Stimulated activated naive CD4-positive, alpha-beta T cell (primary cell): Measurements from ENCODE around the gene OR10G3.
"Not testable (repeated sequence)": the region's sequence is repeated elsewhere in the genome, so short reads cannot be mapped to it uniquely, and the experiment has no call there.

Source experiments
- DNase-seq, 6 experiments: peaks; one replicate each; lab custom pipeline; 2025; lab: John Stamatoyannopoulos, UW

The OR10G3 gene

GRCh38 chr14:21579976-21580375, at the start of gene OR10G3:
Gene OR10G3, minus strand, starts transcription at chr14:21580076. Its CDS starts 9,332 bp downstream, at chr14:21570744.
- no peak for DNase-seq

GRCh38 chr14:21626491-21627230, 46.8 kb upstream of the OR10G3 start:
- DNase-seq: no peak

DNA sequence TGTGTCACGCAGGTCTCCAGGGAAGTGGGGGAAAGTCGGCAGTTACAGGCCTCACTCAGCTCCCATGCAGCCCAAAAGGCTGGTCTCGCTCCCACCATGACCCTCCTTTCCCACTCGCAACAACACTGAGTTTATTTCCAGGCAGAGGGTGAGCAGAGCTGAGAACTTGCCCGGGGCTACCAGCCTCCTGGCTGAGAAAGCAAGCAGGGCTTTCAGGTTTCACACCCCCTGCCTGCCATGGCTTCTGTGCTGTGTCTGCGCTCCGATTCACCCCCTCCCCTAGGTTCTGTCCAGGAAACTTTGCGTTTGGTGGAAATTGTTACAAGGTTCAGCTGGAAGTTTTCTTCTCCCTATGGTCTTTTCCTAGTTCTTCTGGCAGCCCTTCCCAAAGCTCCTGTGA, 37.7 kb upstream of the OR10G3 start:
- no peak for DNase-seq

DNA sequence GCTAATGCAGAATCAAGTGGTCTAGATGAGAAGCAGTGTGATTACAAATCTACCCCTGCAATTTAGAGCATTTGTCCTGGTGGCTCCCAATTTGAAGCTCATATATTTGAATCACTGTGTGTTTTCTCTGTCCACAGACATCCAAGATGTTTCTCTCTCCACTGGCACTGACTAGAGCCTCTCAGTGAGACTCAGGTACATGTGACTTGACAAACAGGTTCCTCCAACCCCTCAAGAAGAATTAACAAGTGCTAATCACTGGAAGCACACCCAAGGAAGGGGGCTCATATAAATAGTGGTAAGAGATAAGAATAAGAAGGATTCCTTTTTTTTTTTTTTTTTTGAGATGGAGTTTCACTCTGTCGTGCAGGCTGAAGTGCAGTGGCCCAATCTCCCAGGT, 34.4 kb upstream of the OR10G3 start:
- no peak for DNase-seq

GRCh38 chr14:21612324-21612723, 32.4 kb upstream of the OR10G3 start:
- no peak for DNase-seq

GRCh38 chr14:21602181-21602580, 22.3 kb upstream of the OR10G3 start:
- not testable (repeated sequence) for DNase-seq

GRCh38 chr14:21589317-21589716, 9.4 kb upstream of the OR10G3 start:
- no peak for DNase-seq

GRCh38 chr14:21575661-21576060, 4.2 kb downstream of the OR10G3 start:
- no peak for DNase-seq

DNA sequence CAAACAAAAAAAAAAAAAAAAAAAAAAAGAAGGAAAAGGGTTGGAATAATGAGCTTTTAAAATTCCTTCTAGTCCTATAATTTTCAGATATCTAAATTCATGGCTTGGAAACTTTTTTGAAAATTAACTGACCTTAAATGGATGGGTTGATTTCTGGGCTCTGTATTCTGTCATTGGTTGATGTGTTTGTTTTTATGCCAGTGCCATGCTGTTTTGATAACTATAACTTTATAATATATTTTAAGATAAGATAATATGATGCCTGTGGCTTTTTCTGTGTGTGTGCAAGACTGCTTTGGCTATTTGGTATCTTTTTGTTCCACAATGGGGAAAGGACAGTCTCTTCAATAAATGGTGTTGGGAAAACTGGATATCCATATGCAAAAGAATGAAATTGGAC, 7.3 kb downstream of the OR10G3 start:
- DNase-seq: no peak

- no peak for DNase-seq
Observed at GRCh38 chr14:21558703-21559170, 21.1 kb downstream of the OR10G3 start.

DNA sequence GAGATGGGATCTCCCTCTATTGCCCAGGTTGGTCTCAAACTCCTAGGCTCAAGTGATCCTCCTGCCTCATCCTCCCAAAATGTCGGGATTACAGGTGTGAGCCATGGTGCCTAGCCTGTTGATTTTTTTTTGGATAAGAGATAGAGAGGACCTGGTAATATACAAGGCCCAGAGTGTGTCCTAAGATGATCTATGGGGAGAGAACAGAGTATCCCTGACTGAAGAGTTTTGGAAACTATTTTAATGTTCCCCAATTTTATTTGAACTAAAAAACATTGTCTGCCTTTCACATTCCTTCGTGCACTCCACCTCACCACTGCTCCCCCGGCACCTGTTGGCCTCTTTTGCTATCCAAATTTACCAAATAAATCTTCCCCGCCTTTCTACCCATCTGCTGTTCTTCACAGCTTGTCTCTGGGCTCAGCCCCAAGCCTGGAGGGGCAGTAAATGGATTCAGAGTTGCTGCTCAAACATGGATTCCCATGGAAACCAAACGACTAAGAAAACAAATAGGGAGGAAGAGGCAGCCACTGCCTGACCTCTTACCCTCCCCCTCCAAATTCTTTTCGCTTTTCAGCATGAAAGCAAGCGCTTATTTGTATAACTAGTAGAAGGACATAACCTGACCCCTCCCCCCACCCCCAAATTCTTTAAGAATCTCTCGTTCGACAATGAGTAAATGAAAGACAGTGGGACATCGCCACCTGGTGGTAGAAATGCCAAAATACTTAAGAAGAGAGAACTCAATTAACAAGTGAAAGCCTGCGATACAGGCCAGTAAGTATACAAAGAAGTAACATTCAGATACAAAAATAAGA, 22.6 kb downstream of the OR10G3 start:
- peak; percentile 35 to 85 (median 74) for DNase-seq

GRCh38 chr14:21556378-21557083, 23.3 kb downstream of the OR10G3 start:
- DNase-seq: no peak

DNA sequence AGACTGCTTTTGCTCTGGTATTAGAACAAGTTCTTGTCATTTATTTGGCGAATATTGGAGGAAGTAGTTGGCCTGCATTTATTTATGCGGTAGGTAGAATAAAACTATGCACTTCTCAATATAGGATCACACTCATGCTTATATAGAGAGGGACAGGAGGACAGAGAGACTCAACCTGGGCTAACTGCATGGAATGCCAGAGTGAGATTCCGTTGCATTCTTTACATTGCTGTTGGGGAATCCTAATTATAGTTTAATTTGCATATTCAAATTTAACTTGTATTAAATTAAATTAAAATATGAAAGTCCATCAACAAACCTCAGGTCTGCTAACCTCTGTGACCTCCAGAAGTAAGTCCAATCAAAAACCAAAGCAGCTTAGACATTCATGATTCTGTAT, 26.6 kb downstream of the OR10G3 start:
- DNase-seq: no peak

DNA sequence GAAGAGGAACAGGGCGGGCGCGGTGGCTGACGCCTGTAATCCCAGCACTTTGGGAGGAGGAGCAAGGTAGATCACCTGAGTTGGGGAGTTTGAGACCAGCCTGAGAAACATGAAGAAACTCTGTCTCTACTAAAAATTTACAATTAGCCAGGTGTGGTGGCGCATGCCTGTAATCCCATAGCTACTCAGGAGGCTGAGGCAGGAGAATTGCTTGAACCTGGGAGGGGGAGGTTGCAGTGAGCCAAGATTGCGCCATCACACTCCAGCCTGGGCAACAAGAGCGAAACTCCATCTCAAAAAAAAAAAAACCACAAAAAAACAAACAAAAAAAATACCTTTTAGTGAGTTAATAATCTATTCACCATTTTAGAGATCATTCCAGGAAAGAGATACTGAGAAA, 35.3 kb downstream of the OR10G3 start:
- DNase-seq: not testable (repeated sequence)

DNA sequence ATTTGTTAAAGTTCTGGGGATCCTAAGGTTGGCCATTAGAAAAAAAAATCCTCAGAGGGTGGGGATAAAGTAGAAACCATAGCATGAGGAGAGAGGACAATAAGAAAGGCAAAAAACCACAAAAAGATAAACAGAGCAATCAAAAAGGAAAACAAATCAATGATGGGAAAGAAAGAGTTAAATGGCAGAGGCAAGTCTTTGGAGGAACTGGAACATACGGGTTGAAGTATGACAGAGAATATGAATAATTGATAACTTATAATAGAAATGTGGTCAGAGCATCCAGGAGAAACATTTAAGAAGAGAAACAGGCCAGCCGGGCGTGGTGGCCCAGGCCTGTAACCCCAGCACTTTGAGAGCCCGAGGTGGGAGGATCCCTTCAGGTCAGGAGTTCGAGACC, 35.9 kb downstream of the OR10G3 start:
- no peak for DNase-seq

DNA sequence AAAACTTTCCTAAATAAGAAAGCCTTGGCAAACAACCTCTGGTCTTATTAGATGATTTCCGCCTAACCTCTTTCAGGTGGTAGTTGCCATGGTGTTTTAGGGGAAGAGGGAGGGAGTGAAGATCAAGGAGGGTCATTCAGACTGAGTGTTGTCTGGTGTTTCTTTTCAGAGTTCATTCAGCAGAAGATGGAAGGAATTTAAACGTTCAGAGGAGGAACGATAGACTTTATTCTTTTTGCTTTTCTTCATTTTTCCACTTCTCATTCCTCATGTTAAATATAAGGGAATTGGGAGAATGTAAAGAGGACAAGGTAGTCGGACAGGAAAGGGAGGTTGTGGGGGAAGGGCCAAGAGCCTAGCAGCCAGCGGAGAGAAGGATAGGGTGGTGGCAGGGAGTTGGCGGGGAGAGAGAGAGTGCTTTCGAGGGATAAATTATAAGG, 36.3 kb downstream of the OR10G3 start:
- no peak for DNase-seq

- no peak for DNase-seq
Observed at GRCh38 chr14:21541413-21542074, 38.3 kb downstream of the OR10G3 start.

GRCh38 chr14:21539189-21539940, 40.5 kb downstream of the OR10G3 start:
- no peak for DNase-seq

DNA sequence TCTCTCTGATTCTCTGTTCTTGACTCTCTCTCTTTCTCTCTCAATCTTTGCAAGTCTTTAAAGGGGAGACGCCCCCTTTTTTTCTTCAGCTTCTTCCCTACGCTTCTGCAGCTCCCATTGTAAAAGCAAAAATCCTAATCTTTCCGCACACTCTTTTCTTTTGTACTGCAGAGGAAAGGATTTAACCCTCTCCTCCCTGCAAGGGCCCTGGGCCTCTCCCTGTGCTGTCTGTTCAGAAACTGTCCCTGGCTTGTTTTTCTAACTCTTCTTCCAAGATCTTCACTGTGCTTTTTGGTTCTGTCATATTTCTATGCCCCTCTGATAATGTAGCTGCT, 42.8 kb downstream of the OR10G3 start:
- no peak for DNase-seq

- DNase-seq: no peak
Observed at GRCh38 chr14:21536418-21537089, 43.3 kb downstream of the OR10G3 start.
